LoVo (cell line): ENCODE results near the gene PRMT7.
A peak's percentile ranks its signal among the peaks of the same experiment; 100 is the strongest.

ENCODE experiments used
- DNase-seq: peaks from one replicate; pipeline ENCODE4 v3.0.0-alpha.2; 2016; ENCODE audit warnings: low spot score

PRMT7 gene

GRCh38 chr16:68363658-68364521 lies 53.1 kb downstream of the PRMT7 start:
- no peak for DNase-seq

- DNase-seq = no peak
Measured at GRCh38 chr16:68364561-68364998, 53.8 kb downstream of the PRMT7 start.

- no peak for DNase-seq
Measured at GRCh38 chr16:68365167-68365817, 54.5 kb downstream of the PRMT7 start.

GRCh38 chr16:68366062-68366461 lies 55.2 kb downstream of the PRMT7 start:
- no peak for DNase-seq

- peak; percentile 22 for DNase-seq
Measured at GRCh38 chr16:68367030-68367429, 56.2 kb downstream of the PRMT7 start.

GRCh38 chr16:68367440-68367839 lies 56.6 kb downstream of the PRMT7 start:
- DNase-seq = no peak

- DNase-seq = no peak
Measured at GRCh38 chr16:68367891-68368290, 57.1 kb downstream of the PRMT7 start.

- DNase-seq = no peak
Measured at GRCh38 chr16:68368301-68368888, 57.6 kb downstream of the PRMT7 start.

GRCh38 chr16:68369168-68369567 lies 58.3 kb downstream of the PRMT7 start:
- DNase-seq = no peak

- DNase-seq = no peak
Measured at GRCh38 chr16:68369697-68370580, 59.1 kb downstream of the PRMT7 start.

GRCh38 chr16:68370581-68371275 lies 59.9 kb downstream of the PRMT7 start:
- DNase-seq = no peak

- DNase-seq = no peak
Measured at GRCh38 chr16:68371276-68371651, 60.4 kb downstream of the PRMT7 start.

GRCh38 chr16:68371706-68372380 lies 61.0 kb downstream of the PRMT7 start:
- no peak for DNase-seq

GRCh38 chr16:68372381-68372720 lies 61.5 kb downstream of the PRMT7 start:
- DNase-seq = no peak

GRCh38 chr16:68372806-68373205 lies 62.0 kb downstream of the PRMT7 start:
- DNase-seq = no peak

GRCh38 chr16:68373528-68374245 lies 62.9 kb downstream of the PRMT7 start:
- DNase-seq = no peak

- DNase-seq = no peak
Measured at GRCh38 chr16:68374246-68374805, 63.5 kb downstream of the PRMT7 start.

- DNase-seq = no peak
Measured at GRCh38 chr16:68374961-68375660, 64.3 kb downstream of the PRMT7 start.

- DNase-seq = no peak
Measured at GRCh38 chr16:68375801-68376536, 65.2 kb downstream of the PRMT7 start.
